ENCODE results near the gene SHROOM3.

SHROOM3 gene

GRCh38 chr4:76504613-76505465 is 69.8 kb downstream of the SHROOM3 start:
- POLR2A ChIA-PET, result no interaction called here
- peak; percentile 44 for TF ChIP-seq CTCF (IDR thresholded peaks at IDR 0.05; ENCODE audit: insufficient read depth, low read length, missing control alignments)

GRCh38 chr4:76511947-76512346 is 76.9 kb downstream of the SHROOM3 start:
- H3K4me3 ChIP-seq (ENCODE audit: low read depth, low read length), result no peak overlapping the region
- ChIA-PET POLR2A (no interaction called here), CTCF (interaction anchor here (0.6 to 5.3 kb wide), 20 partner anchors 10 to 846 kb away, joined by 3 to 66 read pairs (median 4); no protein-coding TSS in a partner anchor)
- TF ChIP-seq CTCF (IDR thresholded peaks at IDR 0.05; ENCODE audit: insufficient read depth, low read length, missing control alignments), result no peak
- no peak for DNase-seq (ENCODE audit: low read depth, low spot score)

More at GRCh38 chr4:76504613-76505465, 69.8 kb downstream of the SHROOM3 start:
- no peak for DNase-seq (ENCODE audit: low read depth, low spot score)
- H3K4me3 ChIP-seq (ENCODE audit: low read depth, low read length), result no peak overlapping the region
- CTCF ChIA-PET, result interaction anchor here (0.5 to 9.8 kb wide), 54 partner anchors 8 to 853 kb away, joined by 3 to 586 read pairs (median 4); partner anchors contain the start of genes CCDC158 and SHROOM3

- CTCF ChIA-PET, result interaction anchor here (1.2 kb wide), 1 partner anchor 232 kb away, joined by 3 read pairs; no protein-coding TSS in a partner anchor
- POLR2A ChIA-PET, result no interaction called here
- DNase-seq (ENCODE audit: low read depth, low spot score), result no peak
- no peak for TF ChIP-seq CTCF (IDR thresholded peaks at IDR 0.05; ENCODE audit: insufficient read depth, low read length, missing control alignments)
- no peak overlapping the region for H3K4me3 ChIP-seq (ENCODE audit: low read depth, low read length)
Measured at GRCh38 chr4:76513482-76513881, 78.5 kb downstream of the SHROOM3 start.

- TF ChIP-seq CTCF (IDR thresholded peaks at IDR 0.05; ENCODE audit: insufficient read depth, low read length, missing control alignments), result no peak
- no peak overlapping the region for H3K4me3 ChIP-seq (ENCODE audit: low read depth, low read length)
- no peak for DNase-seq (ENCODE audit: low read depth, low spot score)
- CTCF ChIA-PET, result no interaction called here
- POLR2A ChIA-PET, result no interaction called here
Measured at GRCh38 chr4:76514087-76514486, 79.1 kb downstream of the SHROOM3 start.

- no peak for TF ChIP-seq CTCF (IDR thresholded peaks at IDR 0.05; ENCODE audit: insufficient read depth, low read length, missing control alignments)
- ChIA-PET CTCF (interaction anchor here (0.7 to 2.2 kb wide), 11 partner anchors 9 to 529 kb away, joined by 3 to 8 read pairs (median 3); no protein-coding TSS in a partner anchor), POLR2A (no interaction called here)
- no peak for DNase-seq (ENCODE audit: low read depth, low spot score)
- H3K4me3 ChIP-seq (ENCODE audit: low read depth, low read length), result no peak overlapping the region
Measured at GRCh38 chr4:76515975-76516843, 81.2 kb downstream of the SHROOM3 start.
